ENCODE results near the gene RAPGEF2.
"Not testable (repeated sequence)": the region's sequence is repeated elsewhere in the genome, so short reads cannot be mapped to it uniquely, and the experiment has no call there.

RAPGEF2 gene

GRCh38 chr4:159098482-159099127 is 4.3 kb upstream of the RAPGEF2 start:
- no peak for DNase-seq (ENCODE audit: low spot score)

- peak; percentile 33 for DNase-seq (ENCODE audit: low spot score)
These were observed 774 bp upstream of the RAPGEF2 start for GRCh38 chr4:159101988-159102621.

GRCh38 chr4:159103384-159103990 is 608 bp downstream of the RAPGEF2 start:
- DNase-seq (ENCODE audit: low spot score) = no peak

GRCh38 chr4:159104694-159105414 is 2.0 kb downstream of the RAPGEF2 start:
- DNase-seq (ENCODE audit: low spot score) = peak; percentile 23

GRCh38 chr4:159105761-159106243 is 2.9 kb downstream of the RAPGEF2 start:
- DNase-seq (ENCODE audit: low spot score) = peak; percentile 17

- no peak for DNase-seq (ENCODE audit: low spot score)
These were observed 3.8 kb downstream of the RAPGEF2 start for GRCh38 chr4:159106636-159107035.

GRCh38 chr4:159107203-159107925 is 4.5 kb downstream of the RAPGEF2 start:
- DNase-seq (ENCODE audit: low spot score) = no peak

GRCh38 chr4:159108124-159108523 is 5.2 kb downstream of the RAPGEF2 start:
- DNase-seq (ENCODE audit: low spot score) = no peak

GRCh38 chr4:159110961-159111360 is 8.1 kb downstream of the RAPGEF2 start:
- no peak for DNase-seq (ENCODE audit: low spot score)

- DNase-seq (ENCODE audit: low spot score) = no peak
These were observed 8.5 kb downstream of the RAPGEF2 start for GRCh38 chr4:159111416-159111815.

GRCh38 chr4:159113366-159113765 is 10.5 kb downstream of the RAPGEF2 start:
- not testable (repeated sequence) for DNase-seq (ENCODE audit: low spot score)

GRCh38 chr4:159116098-159116497 is 13.2 kb downstream of the RAPGEF2 start:
- DNase-seq (ENCODE audit: low spot score) = not testable (repeated sequence)

- not testable (repeated sequence) for DNase-seq (ENCODE audit: low spot score)
These were observed 13.8 kb downstream of the RAPGEF2 start for GRCh38 chr4:159116693-159117092.

- DNase-seq (ENCODE audit: low spot score) = no peak
These were observed 14.7 kb downstream of the RAPGEF2 start for GRCh38 chr4:159117564-159117963.

- no peak for DNase-seq (ENCODE audit: low spot score)
These were observed 15.1 kb downstream of the RAPGEF2 start for GRCh38 chr4:159117968-159118367.

GRCh38 chr4:159121371-159121770 is 18.5 kb downstream of the RAPGEF2 start:
- DNase-seq (ENCODE audit: low spot score) = no peak

GRCh38 chr4:159126716-159127115 is 23.8 kb downstream of the RAPGEF2 start:
- no peak for DNase-seq (ENCODE audit: low spot score)

GRCh38 chr4:159127745-159128518 is 25.1 kb downstream of the RAPGEF2 start:
- DNase-seq (ENCODE audit: low spot score) = no peak

- no peak for DNase-seq (ENCODE audit: low spot score)
These were observed 27.1 kb downstream of the RAPGEF2 start for GRCh38 chr4:159129814-159130550.

- no peak for DNase-seq (ENCODE audit: low spot score)
These were observed 28.7 kb downstream of the RAPGEF2 start for GRCh38 chr4:159131564-159131963.
